ENCODE measurements around the gene PLXDC1.

DNA sequence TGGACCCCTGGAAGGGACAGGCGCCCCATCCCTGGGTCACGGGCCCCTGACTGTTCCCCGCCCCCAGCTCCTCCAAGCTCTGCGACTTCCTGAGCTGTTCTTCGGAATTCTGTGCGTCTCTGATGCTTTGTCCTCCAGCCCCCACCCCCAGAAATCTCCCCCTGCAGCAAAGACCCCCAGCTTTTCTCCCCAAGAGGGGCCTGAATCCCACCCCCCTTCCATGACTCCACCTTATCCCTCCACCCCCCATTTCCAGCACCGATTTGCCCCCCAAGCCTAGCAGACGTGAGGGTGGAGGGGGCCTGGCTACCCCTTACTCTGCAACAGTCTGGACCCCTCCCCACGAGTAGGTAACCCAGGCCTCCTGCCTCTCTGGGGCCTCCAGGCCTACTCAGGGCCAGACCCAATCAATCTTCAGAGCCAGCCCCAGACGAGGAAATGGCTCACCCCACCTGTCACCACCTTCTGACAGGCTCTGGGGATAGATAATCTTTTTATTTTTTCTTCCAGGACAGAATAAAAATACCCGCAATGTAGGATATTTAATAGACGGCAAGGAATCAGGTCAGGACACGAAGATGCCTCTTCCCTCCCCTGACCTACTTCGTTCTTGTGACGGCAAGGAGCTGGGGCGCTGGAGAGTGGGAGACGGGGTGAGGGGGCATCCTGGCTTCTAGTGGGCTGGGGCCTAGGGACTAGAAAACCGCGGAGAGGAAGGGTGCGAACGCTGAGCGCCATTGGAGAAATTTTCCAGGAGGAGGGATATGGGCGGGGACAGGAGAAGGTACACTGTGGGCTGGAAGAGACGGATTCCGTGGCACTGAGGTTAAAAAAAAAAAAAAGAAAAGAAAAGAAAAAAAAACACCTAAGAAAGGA is 744 bp upstream of the PLXDC1 start:
- TF ChIP-seq RAD21 (IDR thresholded peaks at IDR 0.05; ENCODE audit: low read depth) = no peak
- TF ChIP-seq FOXM1 (IDR thresholded peaks at IDR 0.05; ENCODE audit: borderline replicate concordance, low read depth) = no peak
- no peak for TF ChIP-seq EP300 (IDR thresholded peaks at IDR 0.05; ENCODE audit: borderline replicate concordance)
